PC-9 (cell line): ENCODE results near the gene TMEM260.

Experiments used
- CTCF ChIP-seq: fragments of 200-600 bp; sonication (generic); conservative IDR thresholded peaks from 2 replicates; pipeline ENCODE4 v1.6.1; 2017; ENCODE audit warnings: mixed run types, antibody characterized with exemption, mild to moderate bottlenecking, moderate library complexity
- EZH2 ChIP-seq: fragments of 200-600 bp; sonication (generic); IDR thresholded peaks from 2 replicates; pipeline ENCODE4 v1.8.0; 2017; ENCODE audit warnings: antibody characterized with exemption, low read depth

- no peak for TF ChIP-seq CTCF
- no peak for TF ChIP-seq EZH2
Observed at GRCh38 chr14:56532546-56532945, 47.1 kb upstream of the TMEM260 start.
